ENCODE measurements around the gene CACNB4. TPM values are rescaled to one million over a fixed set of nuclear protein-coding genes. Genes with fewer than 3 reads are reported as not detected.
"Not testable (repeated sequence)": the region's sequence is repeated elsewhere in the genome, so short reads cannot be mapped to it uniquely, and the experiment has no call there.

CACNB4 gene
- total RNA-seq, 2 donors from 2014 or later: 0.33 to 1.3 TPM

- Histone ChIP-seq H3K9me3 (no peaks in the 10 kb centered on the region), H3K4me3 (no peak overlapping the region), H3K27me3 (no peaks in the 10 kb centered on the region), H3K36me3 (replicated peaks in 1 of 2; ENCODE audit: insufficient read depth in 1 of 2, low read depth in 2 of 2) (no peaks in the 10 kb centered on the region), H3K27ac (no peak overlapping the region), H3K4me1 (no peaks in the 10 kb centered on the region)
- ATAC-seq (no peak), DNase-seq (no peak)
- intact Hi-C loops (cut with DNase I): no loop called here
- TF ChIP-seq POLR2A (IDR thresholded peaks at IDR 0.05) (no peak), CTCF (IDR thresholded peaks at IDR 0.05) (no peak)
Measured at GRCh38 chr2:151878204-151878603, 220.6 kb downstream of the CACNB4 start.

DNA sequence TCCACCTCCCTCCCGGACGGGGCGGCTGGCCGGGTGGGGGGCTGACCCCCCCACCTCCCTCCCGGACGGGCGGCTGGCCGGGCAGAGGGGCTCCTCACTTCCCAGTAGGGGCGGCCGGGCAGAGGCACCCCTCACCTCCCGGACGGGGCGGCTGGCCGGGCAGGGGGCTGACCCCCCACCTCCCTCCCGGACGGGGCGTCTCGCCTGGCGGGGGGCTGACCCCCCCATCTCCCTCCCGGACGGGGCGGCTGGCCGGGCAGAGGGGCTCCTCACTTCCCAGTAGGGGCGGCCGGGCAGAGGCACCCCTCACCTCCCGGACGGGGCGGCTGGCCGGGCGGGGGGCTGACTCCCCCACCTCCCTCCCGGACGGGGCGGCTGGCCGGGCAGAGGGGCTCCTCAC lies 223.2 kb downstream of the CACNB4 start:
- DNase-seq; H3K4me1 ChIP-seq; intact Hi-C loops (cut with DNase I); H3K36me3 ChIP-seq (replicated peaks in 1 of 2; ENCODE audit: insufficient read depth in 1 of 2, low read depth in 2 of 2); H3K4me3 ChIP-seq; H3K27ac ChIP-seq; H3K27me3 ChIP-seq; H3K9me3 ChIP-seq; ATAC-seq: not testable (repeated sequence)
- WGBS, 2 donors: 50 to 94% methylated on average over 1 to 3 of the region's 34 CpGs

DNA sequence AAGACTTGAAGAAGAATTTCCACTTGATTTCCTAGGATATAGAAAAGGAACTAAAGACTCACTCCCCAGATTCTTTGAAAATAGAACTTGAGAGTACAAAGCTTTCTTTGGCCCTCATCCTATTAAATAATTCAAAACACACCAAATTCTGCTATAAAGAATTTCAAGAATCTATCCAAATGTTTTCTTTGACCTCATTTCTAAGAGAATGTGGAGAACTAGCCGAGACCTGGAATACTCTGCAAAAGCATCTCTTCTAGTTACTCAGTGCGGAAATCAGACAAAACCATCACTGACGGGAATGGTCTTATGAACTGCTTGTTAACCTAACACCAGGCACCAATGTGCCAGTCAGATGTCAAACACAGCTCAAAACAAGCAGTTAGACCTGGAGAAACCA lies 226.4 kb downstream of the CACNB4 start:
- Histone ChIP-seq H3K36me3 (replicated peaks in 1 of 2; ENCODE audit: insufficient read depth in 1 of 2, low read depth in 2 of 2) (no peaks in the 10 kb centered on the region), H3K27me3 (no peaks in the 10 kb centered on the region), H3K27ac (no peak overlapping the region), H3K4me1 (no peaks in the 10 kb centered on the region), H3K9me3 (no peaks in the 10 kb centered on the region), H3K4me3 (no peak overlapping the region)
- WGBS, 2 donors: 82 to 90% methylated on average over 3 of the region's 3 CpGs
- no peak for ATAC-seq
- TF ChIP-seq CTCF (IDR thresholded peaks at IDR 0.05) (no peak), POLR2A (IDR thresholded peaks at IDR 0.05) (no peak)
- no peak for DNase-seq
- intact Hi-C loops (cut with DNase I): no loop called here

- WGBS, 2 donors: 49 to 70% methylated on average over 5 of the region's 5 CpGs
- H3K4me1 ChIP-seq: no peaks in the 10 kb centered on the region
- H3K9me3 ChIP-seq: no peaks in the 10 kb centered on the region
- H3K4me3 ChIP-seq: no peak overlapping the region
- H3K27ac ChIP-seq: no peak overlapping the region
- H3K36me3 ChIP-seq (replicated peaks in 1 of 2; ENCODE audit: insufficient read depth in 1 of 2, low read depth in 2 of 2): no peaks in the 10 kb centered on the region
- no peak for DNase-seq
- intact Hi-C loops (cut with DNase I): no loop called here
- no peaks in the 10 kb centered on the region for H3K27me3 ChIP-seq
- ATAC-seq: no peak
- TF ChIP-seq POLR2A (IDR thresholded peaks at IDR 0.05): no peak
- TF ChIP-seq CTCF (IDR thresholded peaks at IDR 0.05): no peak
Measured at GRCh38 chr2:151869291-151869690, 229.6 kb downstream of the CACNB4 start.

GRCh38 chr2:151862700-151863099 lies 236.1 kb downstream of the CACNB4 start:
- Histone ChIP-seq H3K27me3 (no peaks in the 10 kb centered on the region), H3K9me3 (no peaks in the 10 kb centered on the region), H3K4me1 (no peaks in the 10 kb centered on the region), H3K4me3 (no peak overlapping the region), H3K36me3 (replicated peaks in 1 of 2; ENCODE audit: insufficient read depth in 1 of 2, low read depth in 2 of 2) (no peaks in the 10 kb centered on the region), H3K27ac (no peak overlapping the region)
- TF ChIP-seq POLR2A (IDR thresholded peaks at IDR 0.05): no peak
- TF ChIP-seq CTCF (IDR thresholded peaks at IDR 0.05): no peak
- ATAC-seq (no peak), DNase-seq (no peak)
- WGBS, 2 donors: 85 to 92% methylated on average over 5 of the region's 5 CpGs
- intact Hi-C loops (cut with DNase I): no loop called here
